Panc1 (cell line): ENCODE measurements around the gene ZNF865. TPM values are rescaled to one million over a fixed set of nuclear protein-coding genes. Genes with fewer than 3 reads are reported as not detected.
A peak's percentile ranks its signal among the peaks of the same experiment; 100 is the strongest.

Experiments used
- ATAC-seq: fragments of 200-7000 bp; cut with Tn5 transposase; 2 replicates; pipeline ENCODE4 v1.9.1; 2020; ENCODE audit warnings: mild to moderate bottlenecking, moderate library complexity
- BruUV-seq: library from RNA; stranded (reverse); fragments of 400-500 nt; replicated peaks from 2 replicates; lab custom pipeline; 2021; lab: Mats Ljungman, UMichigan
- CTCF ChIA-PET: fragments of 300-600 bp; sonication (Branson Sonifier 250); formaldehyde crosslinking; loops from one replicate; lab custom pipeline; 2022; ENCODE audit warnings: antibody characterized with exemption; lab: Charles Lee
- POLR2A ChIA-PET: fragments of 300-600 bp; sonication (Branson Sonifier 250); formaldehyde crosslinking; loops from one replicate; lab custom pipeline; 2022; ENCODE audit warnings: antibody characterized with exemption; lab: Charles Lee
- DNase-seq: peaks from one replicate; pipeline ENCODE4 v3.0.0-alpha.2; 2010; ENCODE audit warnings: low read depth, low spot score
- H3K27ac ChIP-seq: 2 replicates; pipeline ENCODE4 v1.5.1; 2011; ENCODE audit warnings: mild to moderate bottlenecking, low read length, inconsistent platforms
- H3K27me3 ChIP-seq: fragments of 200-500 bp; sonication (Bioruptor generic); 2 replicates; pipeline ENCODE4 v1.6.0; 2014; ENCODE audit warnings: low read length, inconsistent platforms; ENCODE audit not compliant: control insufficient read depth, insufficient read depth
- H3K36me3 ChIP-seq: fragments of 200-500 bp; sonication (Bioruptor generic); 2 replicates; pipeline ENCODE4 v1.5.1; 2014; ENCODE audit warnings: inconsistent platforms, mild to moderate bottlenecking, low read length, moderate library complexity; ENCODE audit not compliant: control insufficient read depth, insufficient read depth
- H3K4me1 ChIP-seq: 2 replicates; pipeline ENCODE4 v1.5.1; 2011; ENCODE audit warnings: inconsistent platforms, mild to moderate bottlenecking, low read length, moderate library complexity; ENCODE audit not compliant: control insufficient read depth, insufficient read depth
- H3K4me3 ChIP-seq, 2 experiments: 2 replicates each; pipeline ENCODE4 v1.5.1; 2011 to 2012; ENCODE audit warnings: low read depth in 2 of 2, low read length in 2 of 2, mild to moderate bottlenecking in 2 of 2, inconsistent platforms in 1 of 2, moderate library complexity in 1 of 2
- H3K9me3 ChIP-seq: fragments of 200-500 bp; sonication (Bioruptor generic); 2 replicates; pipeline ENCODE4 v1.5.1; 2014; ENCODE audit warnings: low read depth, mild to moderate bottlenecking, inconsistent platforms, low read length, moderate library complexity; ENCODE audit not compliant: control insufficient read depth, insufficient read depth
- POLR2AphosphoS5 ChIP-seq: IDR thresholded peaks from 2 replicates; pipeline ENCODE4 v1.6.1; 2012; ENCODE audit warnings: mild to moderate bottlenecking, low read depth, low read length, moderate library complexity
- SIN3A ChIP-seq: IDR thresholded peaks from 2 replicates; pipeline ENCODE4 v1.6.1; 2012; ENCODE audit warnings: low read depth, mild to moderate bottlenecking, low read length, moderate library complexity, borderline replicate concordance; ENCODE audit not compliant: insufficient read depth
- TCF7L2 ChIP-seq: IDR thresholded peaks from 2 replicates; pipeline ENCODE4 v1.6.1; 2011; ENCODE audit warnings: mild to moderate bottlenecking, low read depth, low read length, inconsistent platforms
- in situ Hi-C: cut with HindIII; loops from 2 replicates; pipeline ENCODE4 v1.10.0; 2016; ENCODE audit warnings: low sequenced_read_pairs, low pct_unique_long_range_greater_than_20kb
- intact Hi-C: fragments of 100-400 bp; cut with micrococcal nuclease; formaldehyde crosslinking; loops from one replicate; pipeline ENCODE4 v1.10.0; 2022; ENCODE audit not compliant: unreplicated experiment
- total RNA-seq: library from RNA; stranded (reverse); gene quantifications from one replicate; pipeline ENCODE4 v1.2.1, GENCODE V29; 2021; ENCODE audit not compliant: unreplicated experiment
- TF ChIP-seq, protein P1 (sequence below): fragments of 450-650 bp; IDR thresholded peaks from 2 replicates; pipeline ENCODE4 v1.5.1; 2017; ENCODE audit warnings: mild to moderate bottlenecking
- TF ChIP-seq, protein P2 (sequence below), 2 experiments: IDR thresholded peaks; 2 replicates each; pipeline ENCODE4 v1.6.1; 2011 to 2012; ENCODE audit warnings: low read depth in 2 of 2, control low read depth in 1 of 2, low read length in 1 of 2, mild to moderate bottlenecking in 1 of 2, moderate library complexity in 1 of 2; ENCODE audit not compliant: insufficient read depth in 1 of 2

ZNF865 gene
- total RNA-seq, 1 experiment from 2014 or later, result 25.6 TPM

DNA sequence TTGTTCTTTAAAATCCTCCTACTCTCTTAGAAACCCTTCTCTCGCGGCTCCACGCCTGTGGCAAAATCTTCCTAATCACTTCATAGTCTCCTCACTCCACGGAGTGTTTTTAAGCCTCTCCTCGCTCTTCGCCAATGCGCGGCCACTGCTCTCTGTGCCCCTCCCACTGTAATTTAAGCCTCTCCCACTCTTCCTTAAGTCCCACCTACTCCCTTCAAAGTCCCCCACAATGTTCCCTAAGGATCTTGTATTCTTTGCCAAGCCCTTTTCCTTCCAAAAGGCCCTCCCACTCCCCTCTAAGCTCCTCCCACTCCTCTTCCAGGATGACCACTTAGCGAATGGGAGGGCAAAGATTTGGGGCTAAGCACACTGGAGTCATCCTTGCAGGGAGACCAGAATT lies 7.4 kb upstream of the ZNF865 start:
- no TSS peak for BruUV-seq
- H3K9me3 ChIP-seq, result no peaks in the 10 kb centered on the region
- ATAC-seq (no peak), DNase-seq (no peak)
- in situ Hi-C loops, result no loop called here
- POLR2A ChIA-PET, result no interaction called here
- CTCF ChIA-PET, result no interaction called here
- no peak overlapping the region; a peak in 1 of 4 replicates for H3K4me3 ChIP-seq
- TF ChIP-seq TCF7L2 (no peak), POLR2AphosphoS5 (no peak), SIN3A (no peak)
- TF ChIP-seq, protein P1, sequence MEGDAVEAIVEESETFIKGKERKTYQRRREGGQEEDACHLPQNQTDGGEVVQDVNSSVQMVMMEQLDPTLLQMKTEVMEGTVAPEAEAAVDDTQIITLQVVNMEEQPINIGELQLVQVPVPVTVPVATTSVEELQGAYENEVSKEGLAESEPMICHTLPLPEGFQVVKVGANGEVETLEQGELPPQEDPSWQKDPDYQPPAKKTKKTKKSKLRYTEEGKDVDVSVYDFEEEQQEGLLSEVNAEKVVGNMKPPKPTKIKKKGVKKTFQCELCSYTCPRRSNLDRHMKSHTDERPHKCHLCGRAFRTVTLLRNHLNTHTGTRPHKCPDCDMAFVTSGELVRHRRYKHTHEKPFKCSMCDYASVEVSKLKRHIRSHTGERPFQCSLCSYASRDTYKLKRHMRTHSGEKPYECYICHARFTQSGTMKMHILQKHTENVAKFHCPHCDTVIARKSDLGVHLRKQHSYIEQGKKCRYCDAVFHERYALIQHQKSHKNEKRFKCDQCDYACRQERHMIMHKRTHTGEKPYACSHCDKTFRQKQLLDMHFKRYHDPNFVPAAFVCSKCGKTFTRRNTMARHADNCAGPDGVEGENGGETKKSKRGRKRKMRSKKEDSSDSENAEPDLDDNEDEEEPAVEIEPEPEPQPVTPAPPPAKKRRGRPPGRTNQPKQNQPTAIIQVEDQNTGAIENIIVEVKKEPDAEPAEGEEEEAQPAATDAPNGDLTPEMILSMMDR, result no peak
- TF ChIP-seq, protein P2, sequence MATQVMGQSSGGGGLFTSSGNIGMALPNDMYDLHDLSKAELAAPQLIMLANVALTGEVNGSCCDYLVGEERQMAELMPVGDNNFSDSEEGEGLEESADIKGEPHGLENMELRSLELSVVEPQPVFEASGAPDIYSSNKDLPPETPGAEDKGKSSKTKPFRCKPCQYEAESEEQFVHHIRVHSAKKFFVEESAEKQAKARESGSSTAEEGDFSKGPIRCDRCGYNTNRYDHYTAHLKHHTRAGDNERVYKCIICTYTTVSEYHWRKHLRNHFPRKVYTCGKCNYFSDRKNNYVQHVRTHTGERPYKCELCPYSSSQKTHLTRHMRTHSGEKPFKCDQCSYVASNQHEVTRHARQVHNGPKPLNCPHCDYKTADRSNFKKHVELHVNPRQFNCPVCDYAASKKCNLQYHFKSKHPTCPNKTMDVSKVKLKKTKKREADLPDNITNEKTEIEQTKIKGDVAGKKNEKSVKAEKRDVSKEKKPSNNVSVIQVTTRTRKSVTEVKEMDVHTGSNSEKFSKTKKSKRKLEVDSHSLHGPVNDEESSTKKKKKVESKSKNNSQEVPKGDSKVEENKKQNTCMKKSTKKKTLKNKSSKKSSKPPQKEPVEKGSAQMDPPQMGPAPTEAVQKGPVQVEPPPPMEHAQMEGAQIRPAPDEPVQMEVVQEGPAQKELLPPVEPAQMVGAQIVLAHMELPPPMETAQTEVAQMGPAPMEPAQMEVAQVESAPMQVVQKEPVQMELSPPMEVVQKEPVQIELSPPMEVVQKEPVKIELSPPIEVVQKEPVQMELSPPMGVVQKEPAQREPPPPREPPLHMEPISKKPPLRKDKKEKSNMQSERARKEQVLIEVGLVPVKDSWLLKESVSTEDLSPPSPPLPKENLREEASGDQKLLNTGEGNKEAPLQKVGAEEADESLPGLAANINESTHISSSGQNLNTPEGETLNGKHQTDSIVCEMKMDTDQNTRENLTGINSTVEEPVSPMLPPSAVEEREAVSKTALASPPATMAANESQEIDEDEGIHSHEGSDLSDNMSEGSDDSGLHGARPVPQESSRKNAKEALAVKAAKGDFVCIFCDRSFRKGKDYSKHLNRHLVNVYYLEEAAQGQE (IDR thresholded peaks at IDR 0.05; ENCODE audit: insufficient read depth in 1 of 2, low read depth in 2 of 2, low read length in 1 of 2), result no peak
- H3K27ac ChIP-seq, result peak overlapping the region; percentile 69; the same call in 1 of the 2 replicates
- intact Hi-C loops, result no loop called here
- H3K36me3 ChIP-seq, result no peaks in the 10 kb centered on the region; the same call in 1 of the 2 replicates
- H3K4me1 ChIP-seq, result peaks cover 10% of the 10 kb centered on the region
- H3K27me3 ChIP-seq, result no peaks in the 10 kb centered on the region

DNA sequence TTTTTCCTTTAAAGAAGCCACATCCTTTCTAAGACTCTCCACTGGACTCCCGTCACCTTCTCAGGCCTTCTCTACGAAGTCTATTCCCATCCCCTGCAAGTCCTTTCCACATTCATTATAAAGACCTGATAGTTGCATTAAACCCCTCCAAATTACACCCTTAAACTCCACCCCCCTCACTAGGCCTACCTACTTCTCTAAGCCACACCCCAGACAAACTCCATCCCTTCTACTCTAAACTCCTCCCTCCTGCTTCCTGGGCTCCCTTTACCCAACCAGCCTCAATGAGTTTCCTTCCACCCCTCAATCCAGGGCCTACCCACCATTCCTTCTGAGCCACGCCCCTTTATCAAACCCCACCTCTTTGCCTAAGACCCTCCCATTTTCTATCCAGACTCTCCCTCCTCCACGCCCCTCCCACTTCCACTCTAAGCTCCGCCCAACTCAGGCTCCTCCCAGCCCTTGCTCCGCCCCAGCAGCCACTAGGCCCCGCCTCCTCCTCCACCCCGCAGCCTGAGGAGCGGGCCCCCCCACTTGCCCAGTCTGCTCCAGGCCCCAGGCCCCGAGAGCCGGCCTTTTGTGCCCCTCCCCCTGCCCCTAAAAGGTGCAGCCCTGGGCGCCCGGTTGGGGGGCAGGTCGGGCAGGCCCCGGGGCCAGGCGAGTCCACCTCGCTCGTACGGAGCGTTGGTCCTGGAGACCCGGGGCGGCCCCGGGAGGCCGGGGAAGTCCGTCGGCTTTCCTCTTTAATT lies 6.6 kb upstream of the ZNF865 start:
- DNase-seq (peak; percentile 83), ATAC-seq (peak; percentile 80)
- no TSS peak for BruUV-seq
- CTCF ChIA-PET, result interaction anchor here (0.6 to 0.8 kb wide), 2 partner anchors 21 to 31 kb away, joined by 5 to 7 read pairs; no protein-coding TSS in a partner anchor
- Histone ChIP-seq H3K9me3 (no peaks in the 10 kb centered on the region), H3K4me3 (peak overlapping the region; percentile 79 to 85), H3K27ac (peak overlapping the region; percentile 100), H3K4me1 (peaks cover 10% of the 10 kb centered on the region), H3K36me3 (no peaks in the 10 kb centered on the region; the same call in 1 of the 2 replicates), H3K27me3 (no peaks in the 10 kb centered on the region)
- in situ Hi-C loops (no loop called here), intact Hi-C loops (no loop called here)
- POLR2A ChIA-PET, result interaction anchor here (0.5 to 1.6 kb wide), 6 partner anchors 9 to 191 kb away, joined by 3 to 12 read pairs (median 6); partner anchors contain the start of gene ZNF579
- TF ChIP-seq POLR2AphosphoS5 (peak; percentile 62; the same call in 1 of the 2 replicates), TCF7L2 (0 out of 2 replicates have a peak, but pooled peaks have one; percentile 58), SIN3A (peak; percentile 63; the same call in 1 of the 2 replicates)
- TF ChIP-seq, protein P1, result no peak
- TF ChIP-seq, protein P2 (IDR thresholded peaks at IDR 0.05; ENCODE audit: insufficient read depth in 1 of 2, low read depth in 2 of 2, low read length in 1 of 2), result no peak
